Adrenal gland (tissue), 12 donors: Measurements from ENCODE around the gene IL1RL1. TPM values are rescaled to one million over a fixed set of nuclear protein-coding genes. Genes with fewer than 3 reads are reported as not detected.
A peak's percentile ranks its signal among the peaks of the same experiment; 100 is the strongest.

Experiments
- DNase-seq, 7 donors: peaks; one replicate each; pipeline ENCODE4 v3.0.0-alpha.2; 2019 to 2020
- H3K27ac ChIP-seq, 5 donors: fragments of 200-600 bp; sonication (generic) in 4 of 5; 1 replicate in 3 of 5; 2 replicates in 2 of 5; pipeline versions ENCODE4 v1.5.1 to v1.8.0; 2016 to 2020; ENCODE audit warnings: mild to moderate bottlenecking in 1 of 5
- H3K27me3 ChIP-seq: fragments of 200-600 bp; 2 replicates; pipeline ENCODE4 v1.8.0; 2021
- H3K36me3 ChIP-seq, 2 donors: fragments of 200-600 bp; replicated peaks in 1 of 2; 1 replicate in 1 of 2; 2 replicates in 1 of 2; pipeline versions ENCODE4 v1.5.1 to v1.8.0; 2018 to 2022
- H3K4me1 ChIP-seq, 2 donors: fragments of 200-600 bp; replicated peaks in 1 of 2; 1 replicate in 1 of 2; 2 replicates in 1 of 2; pipeline versions ENCODE4 v1.5.1 to v1.8.0; 2018 to 2021
- H3K4me3 ChIP-seq, 4 donors: fragments of 200-600 bp; sonication (generic) in 3 of 4; one replicate each; pipeline ENCODE4 v1.5.1; 2016 to 2018
- H3K9me3 ChIP-seq, 3 donors: fragments of 200-600 bp; sonication (generic) in 1 of 3; replicated peaks in 1 of 3; 1 replicate in 2 of 3; 2 replicates in 1 of 3; pipeline versions ENCODE4 v1.5.1 to v1.8.0; 2016 to 2021
- CTCF ChIP-seq, 6 experiments: fragments of 450-650 bp in 4 of 6; fragments of 200-600 bp in 2 of 6; sonication (generic) in 1 of 6; IDR thresholded peaks; 1 replicate in 5 of 6; 2 replicates in 1 of 6; pipeline versions ENCODE4 v1.5.1 to v1.8.0; 2016 to 2021; ENCODE audit warnings: antibody characterized with exemption in 6 of 6, mild to moderate bottlenecking in 2 of 6, moderate library complexity in 1 of 6
- POLR2A ChIP-seq, 2 donors: fragments of 450-650 bp; IDR thresholded peaks; one replicate each; pipeline ENCODE4 v1.6.1; 2017; ENCODE audit warnings: antibody characterized with exemption in 2 of 2, mild to moderate bottlenecking in 2 of 2, moderate library complexity in 1 of 2
- WGBS, 4 donors: extraction: QIAGEN DNeasy Blood & Tissue Kit in 2 of 4; methylation state at CpG; one replicate each; pipeline versions ENCODE4 v1.1.5 to v1.1.7; 2013 to 2017; 5-methylcytosine and 5-hydroxymethylcytosine counted together
- intact Hi-C, 2 donors: fragments of 100-400 bp; cut with DNase I; formaldehyde crosslinking; loops; one replicate each; pipeline versions ENCODE4 v1.14.1 to v1.15.0; 2022 to 2023
- polyA plus RNA-seq, 3 donors: library from polyadenylated mRNA; stranded (reverse); fragments of 200-250 nt in 2 of 3; fragments of 350-450 nt in 1 of 3; fragmentation: Illumina TruSeq in 1 of 3; extraction: RNeasy Lipid Tissue Mini Kit (QIAGEN cat#74804) in 1 of 3; gene quantifications; one replicate each; pipeline ENCODE4 v1.2.3, GENCODE V29; 2013 to 2014
- total RNA-seq, 9 donors: library from RNA; depleted of rRNA in 4 of 9; stranded (reverse); fragments of >200 nt in 4 of 9; fragments of 120-200 nt in 1 of 9; fragmentation: NEBNext Ultra II Directional in 1 of 9; extraction: Animal tissue kit (Norgen Biotek cat#: 25700) in 1 of 9; gene quantifications; one replicate each; pipeline versions ENCODE4 v1.1.0 to v1.2.4, GENCODE V29; 2013 to 2023
- donor health status: healthy with polysubstance abuse.
- donor health status: Bipolar disorder and iron deficiency.
- donor health status: DM: yes; HTN: yes; CAD: no.
- donor health status: DM: no; HTN: no; CAD: no.
- donor health status: DM: no; HTN: no; CAD: no.
- donor health status: DM: yes; HTN: yes; CAD: no.

IL1RL1 gene
- total and polyA plus RNA-seq, 12 donors = 2.1 to 74.8 (median 23.4) TPM

- H3K9me3 ChIP-seq = no peaks in the 10 kb centered on the region
- WGBS, 4 donors = 50 to 62% (median 54%) methylated on average over 1 of the region's 1 CpG
- peak overlapping the region in 4 of 5 donors; percentile 14 to 84 (median 28) for H3K27ac ChIP-seq
- H3K4me3 ChIP-seq = no peak overlapping the region
- TF ChIP-seq CTCF (IDR thresholded peaks at IDR 0.05) = no peak
- TF ChIP-seq POLR2A (IDR thresholded peaks at IDR 0.05) = no peak
- H3K4me1 ChIP-seq = peaks cover 0 to 8% of the 10 kb centered on the region in 2 donors
- peaks cover 5% of the 10 kb centered on the region for H3K27me3 ChIP-seq
- no peak for DNase-seq
- intact Hi-C loops = no loop called here
- H3K36me3 ChIP-seq = no peaks in the 10 kb centered on the region
These were observed 25.6 kb downstream of the IL1RL1 start for GRCh38 chr2:102337012-102337411.

GRCh38 chr2:102337481-102338386, 26.4 kb downstream of the IL1RL1 start:
- WGBS, 4 donors = 54 to 58% (median 55%) methylated on average over 3 of the region's 3 CpGs
- Histone ChIP-seq H3K27ac (peak overlapping the region in 1 of 5 donors; percentile 47), H3K36me3 (no peaks in the 10 kb centered on the region), H3K27me3 (peaks cover 12% of the 10 kb centered on the region), H3K4me1 (peaks cover 0 to 8% of the 10 kb centered on the region in 2 donors), H3K4me3 (peak overlapping the region in 1 of 4 donors; percentile 5), H3K9me3 (no peaks in the 10 kb centered on the region)
- intact Hi-C loops = no loop called here
- DNase-seq = no peak
- TF ChIP-seq POLR2A (IDR thresholded peaks at IDR 0.05) (no peak), CTCF (IDR thresholded peaks at IDR 0.05) (no peak)

GRCh38 chr2:102340778-102341177, 29.4 kb downstream of the IL1RL1 start:
- DNase-seq = no peak
- H3K36me3 ChIP-seq = no peaks in the 10 kb centered on the region
- WGBS, 4 donors = 85 to 95% (median 88%) methylated on average over 7 of the region's 7 CpGs
- peaks cover 0 to 1% of the 10 kb centered on the region in 2 donors for H3K4me1 ChIP-seq
- intact Hi-C loops = loop anchor here in 1 of 2 donors (10.0 kb wide), 1 partner anchor 86 kb away; no protein-coding TSS in a partner anchor
- H3K27ac ChIP-seq = no peak overlapping the region
- no peak for TF ChIP-seq POLR2A (IDR thresholded peaks at IDR 0.05)
- H3K4me3 ChIP-seq = no peak overlapping the region
- H3K9me3 ChIP-seq = no peaks in the 10 kb centered on the region
- H3K27me3 ChIP-seq = peaks cover 17% of the 10 kb centered on the region

- intact Hi-C loops = loop anchor here in 1 of 2 donors (10.0 kb wide), 1 partner anchor 88 kb away; no protein-coding TSS in a partner anchor
- peaks cover 18% of the 10 kb centered on the region for H3K27me3 ChIP-seq
- no peaks in the 10 kb centered on the region for H3K4me1 ChIP-seq
- WGBS, 4 donors = 56 to 67% (median 61%) methylated on average over 3 of the region's 3 CpGs
- TF ChIP-seq POLR2A (IDR thresholded peaks at IDR 0.05) (no peak), CTCF (IDR thresholded peaks at IDR 0.05) (peak in 1 of 6 experiments; percentile 24)
- H3K9me3 ChIP-seq = no peaks in the 10 kb centered on the region
- H3K36me3 ChIP-seq = no peaks in the 10 kb centered on the region
- DNase-seq = no peak
- H3K4me3 ChIP-seq = no peak overlapping the region
- H3K27ac ChIP-seq = no peak overlapping the region
These were observed 31.5 kb downstream of the IL1RL1 start for GRCh38 chr2:102342888-102343287.
